Measurements from ENCODE around the gene NUB1.

The NUB1 gene

DNA sequence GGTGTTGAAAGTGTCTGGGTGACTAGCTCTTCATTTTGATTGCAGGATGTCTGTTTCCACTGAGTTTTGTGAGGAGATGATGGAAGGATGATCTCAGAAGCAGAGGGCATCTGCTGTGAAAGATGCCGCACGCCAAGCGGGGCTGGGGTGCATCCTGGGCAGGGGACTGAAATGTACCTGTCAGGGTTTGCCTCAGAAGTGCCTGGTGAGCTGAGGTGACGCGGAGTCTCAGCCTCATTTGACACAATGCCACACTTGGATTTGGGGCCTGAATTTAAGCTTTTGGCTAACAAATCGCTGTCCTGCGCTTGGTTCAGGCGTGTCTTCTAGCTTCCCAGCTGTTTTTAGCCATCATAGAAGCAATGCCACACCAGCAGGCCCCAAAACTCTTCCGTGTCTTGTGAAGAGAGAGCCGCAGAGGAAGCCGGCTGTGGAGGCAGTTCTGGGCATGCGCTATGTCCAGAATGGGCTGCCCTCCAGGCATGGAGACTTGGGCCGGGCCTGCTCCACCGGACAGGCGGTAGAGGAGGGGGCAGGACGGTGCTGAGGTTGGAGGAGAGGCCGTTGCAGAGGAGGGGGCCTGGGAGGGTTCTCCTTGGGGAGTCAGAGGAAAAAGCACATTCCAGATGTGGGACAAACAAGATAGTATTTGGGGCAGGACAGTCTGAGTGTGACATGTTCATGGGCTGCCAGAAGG is 37.0 kb downstream of the NUB1 start:
- Histone ChIP-seq H2AFZ (no peak overlapping the region), H3K36me3 (ENCODE audit: control insufficient read depth, insufficient read depth, low read length) (no peaks in the 10 kb centered on the region), H3K9ac (no peak overlapping the region), H3K27me3 (ENCODE audit: control insufficient read depth, insufficient read depth, low read length) (no peaks in the 10 kb centered on the region), H3K4me2 (ENCODE audit: low read length) (no peak overlapping the region), H3K4me1 (peaks cover 10% of the 10 kb centered on the region), H3K9me3 (ENCODE audit: control insufficient read depth, low read length) (no peaks in the 10 kb centered on the region), H3K4me3 (ENCODE audit: low read depth, low read length) (no peak overlapping the region), H3K27ac (no peak overlapping the region), H3K79me2 (no peaks in the 10 kb centered on the region)
- TF ChIP-seq, protein P1, sequence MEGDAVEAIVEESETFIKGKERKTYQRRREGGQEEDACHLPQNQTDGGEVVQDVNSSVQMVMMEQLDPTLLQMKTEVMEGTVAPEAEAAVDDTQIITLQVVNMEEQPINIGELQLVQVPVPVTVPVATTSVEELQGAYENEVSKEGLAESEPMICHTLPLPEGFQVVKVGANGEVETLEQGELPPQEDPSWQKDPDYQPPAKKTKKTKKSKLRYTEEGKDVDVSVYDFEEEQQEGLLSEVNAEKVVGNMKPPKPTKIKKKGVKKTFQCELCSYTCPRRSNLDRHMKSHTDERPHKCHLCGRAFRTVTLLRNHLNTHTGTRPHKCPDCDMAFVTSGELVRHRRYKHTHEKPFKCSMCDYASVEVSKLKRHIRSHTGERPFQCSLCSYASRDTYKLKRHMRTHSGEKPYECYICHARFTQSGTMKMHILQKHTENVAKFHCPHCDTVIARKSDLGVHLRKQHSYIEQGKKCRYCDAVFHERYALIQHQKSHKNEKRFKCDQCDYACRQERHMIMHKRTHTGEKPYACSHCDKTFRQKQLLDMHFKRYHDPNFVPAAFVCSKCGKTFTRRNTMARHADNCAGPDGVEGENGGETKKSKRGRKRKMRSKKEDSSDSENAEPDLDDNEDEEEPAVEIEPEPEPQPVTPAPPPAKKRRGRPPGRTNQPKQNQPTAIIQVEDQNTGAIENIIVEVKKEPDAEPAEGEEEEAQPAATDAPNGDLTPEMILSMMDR (IDR thresholded peaks at IDR 0.05), result no peak

GRCh38 chr7:151379193-151379520 is 37.5 kb downstream of the NUB1 start:
- no peak overlapping the region for H3K4me3 ChIP-seq (ENCODE audit: low read depth, low read length)
- peaks cover 16% of the 10 kb centered on the region for H3K4me1 ChIP-seq
- H3K79me2 ChIP-seq, result no peaks in the 10 kb centered on the region
- TF ChIP-seq, protein P1 (IDR thresholded peaks at IDR 0.05), result no peak
- H3K4me2 ChIP-seq (ENCODE audit: low read length), result no peak overlapping the region
- H3K9ac ChIP-seq, result no peak overlapping the region
- no peak overlapping the region for H3K27ac ChIP-seq
- H3K9me3 ChIP-seq (ENCODE audit: control insufficient read depth, low read length), result no peaks in the 10 kb centered on the region
- H3K27me3 ChIP-seq (ENCODE audit: control insufficient read depth, insufficient read depth, low read length), result no peaks in the 10 kb centered on the region
- no peak overlapping the region for H2AFZ ChIP-seq
- no peaks in the 10 kb centered on the region for H3K36me3 ChIP-seq (ENCODE audit: control insufficient read depth, insufficient read depth, low read length)

GRCh38 chr7:151379534-151380198 is 38.1 kb downstream of the NUB1 start:
- H2AFZ ChIP-seq, result no peak overlapping the region
- H3K27me3 ChIP-seq (ENCODE audit: control insufficient read depth, insufficient read depth, low read length), result no peaks in the 10 kb centered on the region
- H3K4me1 ChIP-seq, result peaks cover 20% of the 10 kb centered on the region
- no peak overlapping the region for H3K4me2 ChIP-seq (ENCODE audit: low read length)
- TF ChIP-seq, protein P1 (IDR thresholded peaks at IDR 0.05), result no peak
- no peak overlapping the region for H3K9ac ChIP-seq
- H3K27ac ChIP-seq, result no peak overlapping the region
- no peaks in the 10 kb centered on the region for H3K9me3 ChIP-seq (ENCODE audit: control insufficient read depth, low read length)
- no peak overlapping the region for H3K4me3 ChIP-seq (ENCODE audit: low read depth, low read length)
- H3K36me3 ChIP-seq (ENCODE audit: control insufficient read depth, insufficient read depth, low read length), result no peaks in the 10 kb centered on the region
- no peaks in the 10 kb centered on the region for H3K79me2 ChIP-seq

DNA sequence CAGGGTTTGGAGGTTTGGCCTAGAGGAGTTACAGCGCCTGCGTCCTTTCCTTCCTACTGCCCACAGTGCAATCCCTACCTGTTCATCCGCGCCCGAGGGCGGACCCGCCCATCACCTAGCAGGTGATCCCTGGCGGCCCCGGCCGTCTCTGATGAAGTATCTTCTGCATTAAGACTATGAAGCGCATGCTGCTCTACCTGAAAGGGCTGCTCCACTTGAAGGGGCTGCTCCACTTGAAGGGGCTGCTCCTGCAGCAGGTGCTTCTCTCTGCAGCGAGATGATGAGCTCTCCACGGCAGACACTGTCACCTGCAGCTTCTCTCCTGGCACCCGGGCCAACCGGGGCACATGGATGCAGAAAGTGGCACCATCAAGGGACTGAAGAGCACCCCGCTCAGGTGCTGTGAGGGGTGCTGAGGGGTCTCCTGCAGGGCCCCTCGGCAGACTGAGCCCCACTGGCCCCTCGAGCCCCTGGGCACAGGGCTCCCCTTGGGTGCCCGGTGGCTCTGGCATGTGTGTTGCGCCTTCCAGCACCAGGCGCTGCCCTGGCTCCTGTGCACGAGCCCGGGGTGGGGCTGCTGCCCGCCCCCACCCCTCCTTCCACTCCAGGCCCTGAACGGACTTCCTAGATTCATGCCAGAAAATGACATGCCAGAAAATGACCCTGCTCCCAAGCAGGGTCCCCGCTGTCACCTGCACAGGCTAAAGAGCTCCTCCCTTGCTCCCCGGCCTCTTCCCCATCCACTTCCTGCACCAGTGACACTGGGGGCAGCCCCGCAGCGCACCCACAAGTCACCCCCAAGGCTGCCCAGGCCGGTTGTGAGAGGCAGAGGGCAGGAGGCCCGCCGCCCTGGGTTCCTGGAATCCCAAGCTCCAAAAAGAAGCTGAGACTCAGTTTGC is 38.8 kb downstream of the NUB1 start:
- H3K36me3 ChIP-seq (ENCODE audit: control insufficient read depth, insufficient read depth, low read length), result no peaks in the 10 kb centered on the region
- no peak overlapping the region for H2AFZ ChIP-seq
- TF ChIP-seq, protein P1 (IDR thresholded peaks at IDR 0.05), result no peak
- no peak overlapping the region for H3K4me3 ChIP-seq (ENCODE audit: low read depth, low read length)
- no peaks in the 10 kb centered on the region for H3K27me3 ChIP-seq (ENCODE audit: control insufficient read depth, insufficient read depth, low read length)
- no peak overlapping the region for H3K4me2 ChIP-seq (ENCODE audit: low read length)
- H3K79me2 ChIP-seq, result no peaks in the 10 kb centered on the region
- no peak overlapping the region for H3K9ac ChIP-seq
- H3K27ac ChIP-seq, result no peak overlapping the region
- peaks cover 20% of the 10 kb centered on the region for H3K4me1 ChIP-seq
- H3K9me3 ChIP-seq (ENCODE audit: control insufficient read depth, low read length), result no peaks in the 10 kb centered on the region

All from parathyroid adenoma (tissue), 2 donors.